ENCODE data around the gene DHCR24.
"Not testable (repeated sequence)": the region's sequence is repeated elsewhere in the genome, so short reads cannot be mapped to it uniquely, and the experiment has no call there.

The DHCR24 gene, protein sequence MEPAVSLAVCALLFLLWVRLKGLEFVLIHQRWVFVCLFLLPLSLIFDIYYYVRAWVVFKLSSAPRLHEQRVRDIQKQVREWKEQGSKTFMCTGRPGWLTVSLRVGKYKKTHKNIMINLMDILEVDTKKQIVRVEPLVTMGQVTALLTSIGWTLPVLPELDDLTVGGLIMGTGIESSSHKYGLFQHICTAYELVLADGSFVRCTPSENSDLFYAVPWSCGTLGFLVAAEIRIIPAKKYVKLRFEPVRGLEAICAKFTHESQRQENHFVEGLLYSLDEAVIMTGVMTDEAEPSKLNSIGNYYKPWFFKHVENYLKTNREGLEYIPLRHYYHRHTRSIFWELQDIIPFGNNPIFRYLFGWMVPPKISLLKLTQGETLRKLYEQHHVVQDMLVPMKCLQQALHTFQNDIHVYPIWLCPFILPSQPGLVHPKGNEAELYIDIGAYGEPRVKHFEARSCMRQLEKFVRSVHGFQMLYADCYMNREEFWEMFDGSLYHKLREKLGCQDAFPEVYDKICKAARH

DNA sequence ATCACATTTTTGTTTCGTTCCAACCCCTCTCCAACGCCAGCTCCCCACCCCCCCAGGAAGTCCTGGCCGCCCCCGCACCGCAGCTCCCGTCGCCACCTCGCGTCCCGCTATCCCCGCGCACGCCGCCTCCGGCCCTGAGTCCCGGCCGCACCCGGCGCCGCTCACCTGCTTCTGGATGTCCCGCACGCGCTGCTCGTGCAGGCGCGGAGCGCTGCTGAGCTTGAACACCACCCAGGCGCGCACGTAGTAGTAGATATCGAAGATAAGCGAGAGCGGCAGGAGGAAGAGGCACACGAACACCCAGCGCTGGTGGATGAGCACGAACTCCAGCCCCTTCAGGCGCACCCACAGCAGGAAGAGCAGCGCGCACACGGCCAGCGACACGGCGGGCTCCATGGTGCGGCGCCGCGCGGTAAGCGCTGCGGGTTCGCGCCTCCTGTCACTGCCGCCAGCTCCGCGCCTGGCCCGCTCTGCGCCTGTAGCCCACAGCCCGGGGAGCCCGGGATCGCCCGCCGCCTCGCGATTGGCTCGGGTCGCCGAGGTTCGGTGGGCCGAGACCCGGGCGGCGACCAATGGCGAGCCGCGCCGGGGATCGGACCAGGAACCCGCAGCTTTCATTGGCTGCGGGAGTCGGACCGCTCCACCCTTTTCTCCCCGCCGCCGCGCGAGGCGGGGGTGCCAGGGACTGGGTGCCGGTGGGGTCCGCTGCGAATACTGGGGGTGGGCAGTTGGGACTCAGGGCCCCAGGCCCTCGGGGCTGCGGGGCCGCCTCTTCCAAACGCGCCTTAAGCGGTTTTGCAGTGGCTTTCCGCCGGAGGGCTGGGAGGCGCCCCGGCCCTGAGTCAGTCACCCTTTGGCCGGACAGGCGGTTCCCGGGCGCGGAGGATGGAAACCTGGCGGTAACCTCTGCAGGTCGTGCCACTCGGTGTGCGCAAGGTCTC, at the start of gene DHCR24:
Gene DHCR24 (minus strand): TSS at position 472 of the 941 bp plus-strand sequence. CDS start 76 bp downstream, at position 396.
- peak; percentile 41 to 62 (median 56) for DNase-seq (ENCODE audit: low read depth in 3 of 3)

DNA sequence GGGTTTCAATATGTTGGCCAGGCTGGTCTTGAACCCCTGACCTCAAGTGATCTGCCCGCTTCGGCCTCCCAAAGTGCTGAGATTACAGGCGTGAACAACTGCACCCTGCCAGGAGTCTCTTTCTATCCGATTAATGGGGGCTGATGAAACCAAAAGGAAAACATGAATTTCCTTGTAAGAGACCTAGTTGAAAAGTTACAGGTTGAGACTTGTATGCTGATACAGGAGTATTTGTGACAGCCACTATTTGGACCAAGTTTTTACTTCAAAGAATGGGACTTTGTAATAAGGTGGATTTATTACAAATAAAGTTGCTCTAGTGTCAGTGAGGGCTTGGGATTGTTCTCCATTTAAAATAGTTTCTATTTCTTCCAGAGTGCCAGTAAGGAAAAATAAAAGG, 49.8 kb upstream of the DHCR24 start:
- no peak for DNase-seq (ENCODE audit: low read depth in 3 of 3)

DNA sequence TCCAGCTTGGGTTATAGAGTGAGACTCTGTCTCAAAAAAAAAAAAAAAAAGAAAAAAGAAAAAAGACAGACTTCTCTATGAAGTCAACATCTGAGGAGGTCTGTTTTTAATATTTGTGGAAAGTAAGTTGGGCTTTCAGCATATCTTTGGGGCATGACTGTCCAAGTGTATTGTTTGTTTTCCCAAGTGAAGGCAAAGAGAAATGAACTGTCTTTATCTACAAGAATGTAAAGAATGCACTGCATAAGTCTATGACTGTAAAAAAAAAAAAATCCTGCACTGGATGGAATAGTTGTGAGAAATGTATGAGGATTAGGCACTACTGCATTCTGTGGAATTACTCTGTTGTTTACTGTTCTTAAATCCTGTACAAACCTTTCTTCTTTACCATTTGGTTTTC, 47.9 kb upstream of the DHCR24 start:
- no peak for DNase-seq (ENCODE audit: low read depth in 3 of 3)

DNA sequence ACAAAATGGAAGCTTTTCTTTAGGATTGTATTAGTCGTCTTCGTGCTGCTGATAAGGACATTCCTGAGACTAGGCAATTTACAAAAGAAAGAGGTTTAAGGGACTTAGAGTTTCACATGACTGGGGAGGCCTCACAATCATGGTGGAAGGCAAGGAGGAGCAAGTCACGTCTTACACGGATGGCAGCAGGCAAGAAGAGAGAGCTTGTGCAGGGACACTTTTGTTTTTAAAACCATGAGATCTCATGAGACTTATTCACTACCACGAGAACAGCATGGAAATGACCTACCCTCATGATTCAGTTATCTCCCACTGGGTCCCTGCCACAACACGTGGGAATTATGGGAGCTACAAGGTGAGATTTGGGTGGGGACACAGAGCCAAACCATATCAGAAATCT, 47.1 kb upstream of the DHCR24 start:
- DNase-seq (ENCODE audit: low read depth in 3 of 3): not testable (repeated sequence)

DNA sequence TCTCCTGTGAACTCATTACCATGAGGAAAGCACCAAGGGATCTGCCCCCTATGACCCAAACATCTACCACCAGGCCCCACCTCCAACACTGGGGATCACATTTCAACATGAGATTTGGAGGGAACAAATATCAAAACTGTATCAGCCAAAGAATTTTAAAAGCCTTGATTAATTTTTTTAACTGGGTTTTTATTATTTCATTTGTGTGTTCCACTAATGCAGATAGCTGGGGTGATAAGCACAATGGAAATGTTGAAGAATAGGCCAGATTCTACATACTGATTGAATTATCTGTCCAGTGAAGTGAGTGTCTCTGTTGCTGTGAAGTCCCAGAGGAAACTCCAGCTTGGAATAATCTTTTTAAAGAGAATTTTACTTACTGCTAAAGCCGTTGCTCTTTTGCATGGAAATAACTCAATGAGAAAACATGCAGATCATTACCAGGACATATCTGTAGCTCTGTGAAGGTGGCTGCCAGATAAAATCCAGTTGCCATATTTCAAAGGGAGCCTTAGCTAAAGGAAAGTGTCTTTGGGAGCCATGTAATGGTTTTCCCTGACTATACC, 44.4 kb upstream of the DHCR24 start:
- DNase-seq (ENCODE audit: low read depth in 3 of 3): no peak

DNA sequence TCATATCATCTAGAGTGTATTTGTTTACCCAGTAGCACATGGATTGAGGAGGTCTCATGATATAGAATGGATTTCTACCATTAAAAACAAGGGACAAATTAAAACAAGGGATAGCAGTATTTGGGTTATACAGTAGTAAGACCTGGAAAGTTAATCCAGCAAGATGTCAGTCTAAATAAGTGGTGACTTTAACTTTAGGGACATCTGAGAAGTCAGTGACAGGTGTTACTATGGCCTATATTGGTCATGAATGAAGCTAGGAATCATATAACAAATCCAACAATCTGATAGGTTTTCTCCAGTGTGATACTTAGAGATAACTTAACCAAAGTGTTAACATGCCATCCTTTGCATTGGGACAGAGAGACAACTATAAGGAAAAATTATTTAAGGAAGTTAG, 42.7 kb upstream of the DHCR24 start:
- DNase-seq (ENCODE audit: low read depth in 3 of 3): no peak

DNA sequence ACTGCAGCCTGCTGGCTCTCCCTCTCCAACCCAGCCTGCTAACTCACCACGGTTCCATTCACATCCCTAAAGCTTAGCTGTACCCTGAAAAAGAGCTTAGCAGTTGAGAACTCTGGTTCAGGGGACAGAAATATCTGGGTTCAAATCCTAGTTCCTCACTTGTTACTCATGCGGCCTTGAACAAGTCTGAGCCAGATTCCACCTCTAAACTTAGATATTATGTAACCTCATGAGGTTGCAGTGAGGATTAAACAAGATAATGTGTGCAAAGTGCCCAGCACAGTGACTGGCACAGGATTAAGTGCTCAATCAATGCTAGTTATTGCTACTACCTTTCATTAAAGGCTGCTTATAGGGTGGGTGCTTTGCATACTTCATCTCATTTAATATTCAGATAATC, 41.3 kb upstream of the DHCR24 start:
- DNase-seq (ENCODE audit: low read depth in 3 of 3): no peak

DNA sequence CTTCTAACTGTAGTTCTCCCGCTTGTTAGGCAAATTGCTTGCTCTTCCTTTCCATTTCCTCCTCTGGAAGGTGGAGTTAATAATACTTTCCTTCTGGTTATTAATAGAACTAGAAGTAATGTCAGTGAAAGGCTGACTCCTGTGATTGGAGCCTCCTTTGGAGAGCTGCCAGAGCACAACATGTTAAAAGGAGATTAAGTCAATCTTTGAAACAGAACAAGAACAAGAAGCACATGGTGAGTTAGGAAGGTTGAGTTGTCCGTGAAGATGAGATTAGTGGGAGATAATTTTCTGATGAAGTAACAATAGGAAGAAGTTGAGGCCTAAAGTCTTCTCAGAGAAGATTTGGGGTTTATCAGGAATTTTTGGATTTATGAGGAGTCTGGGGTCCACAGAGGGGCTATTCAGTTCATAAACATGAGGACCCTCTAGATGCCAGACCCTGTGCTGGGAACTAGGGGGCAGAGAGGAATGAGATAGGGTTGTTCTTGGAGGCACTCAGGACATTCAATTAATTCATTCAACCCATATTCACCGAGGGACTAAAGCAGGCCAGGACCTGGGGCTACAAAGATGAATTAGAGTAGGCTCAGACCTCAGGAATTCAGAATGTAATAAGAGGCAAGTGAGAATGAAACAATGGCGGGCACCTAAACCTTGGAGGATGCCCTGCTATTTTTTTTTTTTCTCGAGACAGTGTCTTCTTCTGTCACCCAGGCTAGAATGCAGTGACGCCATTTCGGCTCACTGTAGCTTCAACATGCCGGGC, 40.7 kb upstream of the DHCR24 start:
- DNase-seq (ENCODE audit: low read depth in 3 of 3): no peak

DNA sequence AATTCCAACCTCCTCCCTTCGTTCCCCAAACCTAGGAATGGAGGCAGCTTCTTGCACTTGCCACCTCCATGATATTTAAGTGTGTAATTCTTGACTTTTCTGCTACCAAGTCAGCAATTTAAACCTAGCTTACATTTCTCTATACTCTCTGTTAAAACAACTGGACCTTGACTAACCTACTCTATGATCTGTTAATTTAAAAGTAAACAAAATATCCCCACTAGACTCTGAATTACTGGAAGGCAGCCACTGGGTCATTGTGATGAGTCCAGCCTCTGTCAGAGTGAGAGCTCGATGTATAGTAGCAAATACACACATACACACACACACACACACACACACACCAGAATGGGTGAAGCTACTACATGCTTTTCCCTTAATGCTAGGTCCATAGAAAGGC, 40.0 kb upstream of the DHCR24 start:
- no peak for DNase-seq (ENCODE audit: low read depth in 3 of 3)

DNA sequence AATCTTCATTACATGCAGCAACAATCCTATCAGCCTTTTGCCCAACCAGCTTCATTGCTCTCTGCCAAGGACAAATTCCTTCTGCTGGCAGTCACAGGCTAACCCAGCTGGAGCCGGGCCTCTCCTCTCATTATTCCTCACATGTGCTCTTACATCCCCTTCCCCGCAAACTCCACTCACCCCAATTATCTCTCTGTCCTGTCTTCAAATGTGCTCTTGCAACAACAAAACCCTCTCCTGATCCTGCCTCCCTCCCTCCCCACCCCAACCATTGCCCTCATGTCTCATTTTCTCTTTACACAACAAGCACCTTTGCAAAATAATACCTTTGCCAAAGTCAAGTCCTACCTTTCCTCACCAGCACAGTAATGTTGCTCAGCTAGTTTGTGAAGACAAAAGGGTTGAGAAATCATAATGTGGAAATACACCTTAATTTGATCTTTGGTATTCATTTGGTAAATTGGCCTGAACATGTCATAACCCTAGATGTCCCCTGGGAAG, 36.0 kb upstream of the DHCR24 start:
- no peak for DNase-seq (ENCODE audit: low read depth in 3 of 3)

DNA sequence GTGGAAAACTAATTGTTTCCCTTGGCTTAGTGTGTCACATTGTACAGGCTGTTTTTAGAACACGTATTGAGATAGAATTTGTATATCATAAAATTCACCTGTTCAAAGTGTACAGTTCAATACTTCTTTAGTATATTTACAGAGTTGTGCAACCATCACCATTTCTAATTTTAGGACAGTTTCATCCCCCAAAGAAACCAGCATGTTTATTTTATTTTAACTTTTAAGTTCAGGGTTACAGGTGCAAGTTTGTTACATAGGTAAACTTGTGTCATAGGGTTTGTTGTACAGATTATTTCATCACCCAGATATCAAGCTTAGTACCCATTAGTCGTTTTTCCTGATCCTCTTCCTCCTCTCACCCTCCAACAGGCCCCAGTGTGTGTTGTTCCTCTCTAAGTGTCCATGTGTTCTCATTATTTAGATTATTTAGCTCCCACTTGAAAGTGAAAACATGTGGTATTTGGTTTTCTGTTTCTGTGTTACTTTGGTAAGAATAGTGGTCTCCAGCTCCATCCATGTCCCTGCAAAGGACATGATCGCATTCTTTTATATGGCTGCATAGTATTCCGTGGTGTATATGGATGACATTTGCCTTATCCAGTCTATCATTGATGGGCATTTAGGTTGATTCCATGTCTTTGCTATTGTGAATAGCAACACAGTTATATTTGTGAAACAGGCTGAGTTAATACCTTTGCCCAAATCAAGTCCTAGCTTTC, 35.2 kb upstream of the DHCR24 start:
- DNase-seq (ENCODE audit: low read depth in 3 of 3): no peak

DNA sequence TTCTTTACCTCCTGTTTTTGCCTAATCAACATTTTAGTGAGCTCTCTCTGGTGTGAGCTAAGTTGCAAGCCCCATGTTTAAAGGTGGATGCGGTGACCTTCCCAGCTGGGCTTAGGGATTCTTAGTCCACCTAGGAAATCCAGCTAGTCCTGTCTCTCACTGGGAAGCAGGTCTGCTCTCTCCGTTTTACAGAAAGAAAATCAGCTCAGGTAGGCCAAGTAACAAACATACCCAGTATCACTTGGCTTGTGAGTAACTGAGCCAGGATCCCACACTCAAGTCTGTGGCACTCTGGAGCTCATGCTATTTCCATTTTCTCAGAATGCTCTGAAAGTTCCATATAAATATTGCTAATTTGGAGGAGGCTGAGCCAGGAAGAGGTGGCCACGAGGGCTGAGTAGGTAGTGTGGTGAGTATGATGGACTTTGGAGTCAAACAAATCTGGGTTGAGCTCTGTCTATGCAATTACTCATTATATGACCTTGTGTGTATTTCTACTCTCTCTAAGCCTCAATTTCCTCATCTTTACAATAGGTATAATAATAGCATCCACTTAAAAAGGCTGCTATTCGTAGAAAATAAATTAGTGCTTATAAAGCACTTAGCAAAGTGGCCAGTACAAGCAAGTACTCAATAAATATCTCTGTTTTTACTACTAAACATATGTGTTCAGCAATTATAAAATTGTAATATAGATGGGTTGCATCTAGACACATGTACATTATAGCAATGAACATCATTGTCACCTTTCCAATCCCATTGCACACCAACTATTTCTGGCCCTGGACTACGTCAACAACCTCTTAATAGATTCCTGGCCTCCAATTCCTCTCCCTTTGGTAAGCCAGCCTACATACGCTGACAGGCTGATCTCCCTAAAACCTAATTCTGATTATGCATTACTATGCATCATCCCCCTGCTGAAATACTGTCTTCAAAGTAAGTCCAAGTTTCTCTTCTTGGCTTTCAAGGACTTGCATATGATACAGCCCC, 32.7 kb upstream of the DHCR24 start:
- no peak for DNase-seq (ENCODE audit: low read depth in 3 of 3)

DNA sequence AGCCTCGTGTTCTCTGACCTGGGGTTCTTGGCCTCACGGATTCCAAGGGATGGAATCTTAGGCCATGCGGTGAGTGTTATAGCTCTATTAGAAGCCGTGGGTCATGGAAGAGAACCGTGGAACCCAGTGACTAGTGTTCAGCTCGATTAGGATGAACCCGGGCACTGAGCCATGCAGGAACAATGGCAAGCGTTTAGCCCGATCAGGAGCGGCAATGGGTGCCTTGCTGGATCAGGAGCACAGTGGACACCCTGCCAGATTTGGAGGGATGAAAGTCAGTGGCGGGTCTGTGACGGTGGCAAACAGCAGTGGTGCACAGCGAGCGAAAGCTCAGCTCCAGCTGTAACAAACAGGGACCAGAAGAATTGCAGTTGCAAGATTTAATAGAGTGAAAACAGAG, 24.1 kb upstream of the DHCR24 start:
- not testable (repeated sequence) for DNase-seq (ENCODE audit: low read depth in 3 of 3)

DNA sequence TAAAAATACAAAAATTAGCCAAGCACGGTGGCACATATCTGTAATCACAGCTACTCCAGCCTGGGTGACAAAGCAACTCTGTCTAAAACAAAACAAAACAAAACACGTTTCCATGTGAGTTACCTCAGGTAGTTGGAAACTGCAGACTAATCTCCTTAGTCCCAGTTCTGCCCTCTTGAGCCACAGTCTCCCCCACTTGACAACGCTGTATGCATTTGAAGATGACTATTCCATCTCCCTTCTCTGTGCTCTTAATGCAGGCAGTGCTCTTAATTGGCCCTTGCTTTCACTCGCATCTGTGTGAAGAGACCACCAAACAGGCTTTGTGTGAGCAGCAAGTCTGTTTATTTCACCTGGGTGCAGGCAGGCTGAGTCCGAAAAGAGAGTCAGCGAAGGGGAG, 19.6 kb upstream of the DHCR24 start:
- DNase-seq (ENCODE audit: low read depth in 3 of 3): no peak

DNA sequence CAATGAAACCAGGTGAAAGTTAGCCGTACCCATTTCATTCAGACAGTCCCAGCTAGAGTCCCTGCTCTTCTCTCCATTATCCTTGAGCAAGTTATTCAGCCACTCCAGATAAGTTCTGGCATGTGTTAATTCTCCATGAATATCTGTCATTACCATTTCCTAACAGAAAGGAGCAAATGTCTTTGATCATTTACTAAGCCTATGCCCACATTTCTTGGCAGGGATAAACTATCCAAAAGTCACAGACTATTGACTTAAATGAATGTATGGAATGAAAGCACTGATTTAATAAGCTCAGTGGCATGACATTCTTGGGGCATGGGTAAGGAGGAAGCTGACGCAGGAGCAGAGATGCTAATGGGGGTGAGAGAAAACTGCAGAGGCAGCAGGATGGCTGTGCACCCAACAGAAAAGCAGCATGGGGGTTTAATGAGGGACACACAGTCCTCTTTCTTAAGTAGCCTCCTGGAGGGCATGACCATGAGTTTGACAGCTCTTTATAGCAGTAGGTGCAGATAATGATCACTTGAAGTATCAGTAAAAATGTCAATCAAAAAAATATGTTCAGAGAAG, 17.6 kb upstream of the DHCR24 start:
- no peak for DNase-seq (ENCODE audit: low read depth in 3 of 3)

DNA sequence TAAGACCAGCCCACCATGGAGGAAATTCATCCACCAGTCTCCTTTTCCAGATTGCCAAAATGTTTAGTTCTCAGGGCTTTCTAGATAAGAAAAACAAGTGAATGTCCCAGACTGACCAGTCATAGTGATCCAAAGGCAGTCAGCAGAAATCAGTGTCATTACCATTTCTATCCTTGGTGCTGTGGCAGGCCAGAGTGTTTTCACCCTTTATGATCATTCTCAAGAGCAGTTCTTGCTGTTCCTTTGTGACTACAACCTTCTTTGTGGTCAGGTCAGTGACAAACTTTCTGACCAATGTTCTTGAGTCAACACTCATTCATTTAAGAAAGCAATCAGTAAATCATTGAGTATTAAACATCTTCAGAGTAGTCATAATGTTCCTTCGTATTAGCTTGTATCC, 7.3 kb upstream of the DHCR24 start:
- no peak for DNase-seq (ENCODE audit: low read depth in 3 of 3)

DNA sequence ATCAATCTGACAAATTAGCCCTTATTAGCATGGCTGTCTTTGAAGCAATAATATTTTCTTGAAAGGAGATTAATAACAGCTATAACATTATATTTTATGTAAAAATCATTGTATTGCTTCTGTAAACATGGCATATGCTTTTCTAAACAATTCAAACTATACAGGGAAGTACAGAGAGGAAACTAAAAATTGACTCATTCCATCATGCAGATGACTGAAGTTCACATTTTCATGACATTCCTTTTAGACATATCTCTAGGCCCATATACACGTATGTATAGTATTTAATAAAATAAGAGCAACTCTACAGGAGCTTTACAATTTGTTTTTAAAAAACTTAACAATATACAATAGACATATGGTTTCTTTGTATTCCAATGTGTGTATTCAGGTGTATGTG, 5.6 kb upstream of the DHCR24 start:
- no peak for DNase-seq (ENCODE audit: low read depth in 3 of 3)

DNA sequence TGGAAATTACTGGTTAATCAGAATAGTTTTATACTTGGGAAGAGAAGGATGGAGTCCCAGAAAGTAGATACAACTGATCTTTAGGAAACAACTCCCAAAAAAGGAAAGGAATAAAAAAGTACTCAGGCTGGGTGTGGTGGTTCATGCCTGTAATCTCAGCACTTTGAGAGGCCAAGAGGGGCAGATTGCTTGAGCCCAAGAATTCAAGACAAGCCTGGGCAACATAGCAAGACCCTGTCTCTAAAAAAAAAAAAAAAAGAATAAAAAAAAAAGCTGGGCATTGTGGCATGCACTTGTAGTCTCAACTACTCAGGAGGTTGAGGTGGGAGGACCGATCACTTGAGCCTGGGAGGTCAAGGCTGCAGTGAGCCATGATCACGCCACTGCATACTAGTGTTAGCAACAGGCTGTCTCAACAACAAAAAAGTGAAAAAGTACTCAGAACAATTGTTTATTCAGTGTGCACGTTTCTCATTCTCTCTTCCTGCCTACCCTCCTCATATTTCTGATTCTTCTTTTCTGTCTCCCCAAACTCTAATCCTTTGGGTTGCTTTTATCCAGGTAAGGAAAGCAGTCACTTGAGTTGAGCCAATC, 2.2 kb upstream of the DHCR24 start:
- DNase-seq (ENCODE audit: low read depth in 3 of 3): no peak

All from stimulated activated CD4-positive, alpha-beta T cell treated with anti-CD3 and anti-CD28 coated beads, TNF-alpha, amount 100 ng/mL, for 4 hours (primary cell).